Right lobe of liver (tissue), 6 donors: ENCODE data around the gene OR2F2. TPM values are rescaled to one million over a fixed set of nuclear protein-coding genes. Genes with fewer than 3 reads are reported as not detected.

Source experiments
- ATAC-seq, 4 donors: fragments of 200-7000 bp; cut with Tn5 transposase; one replicate each; pipeline ENCODE4 v1.9.1; 2020; ENCODE audit warnings: mild to moderate bottlenecking in 4 of 4, moderate library complexity in 4 of 4
- DNase-seq, 3 donors: peaks; one replicate each; pipeline ENCODE4 v3.0.0-alpha.2; 2020
- H3K27ac ChIP-seq, 3 donors: fragments of 200-600 bp; one replicate each; pipeline ENCODE4 v1.8.0; 2022
- H3K27me3 ChIP-seq, 2 donors: fragments of 200-600 bp; one replicate each; pipeline ENCODE4 v1.8.0; 2022
- H3K36me3 ChIP-seq, 4 donors: fragments of 200-600 bp; sonication (generic) in 1 of 4; one replicate each; pipeline versions ENCODE4 v1.5.1 to v1.8.0; 2017 to 2022; ENCODE audit warnings: control low read depth in 1 of 4
- H3K4me1 ChIP-seq, 4 donors: fragments of 200-600 bp; sonication (generic) in 1 of 4; one replicate each; pipeline versions ENCODE4 v1.5.1 to v1.8.0; 2017 to 2022; ENCODE audit warnings: control low read depth in 1 of 4
- H3K4me3 ChIP-seq, 3 donors: fragments of 200-600 bp; one replicate each; pipeline ENCODE4 v1.8.0; 2022
- H3K9me3 ChIP-seq, 4 donors: fragments of 200-600 bp; sonication (generic) in 1 of 4; one replicate each; pipeline versions ENCODE4 v1.5.1 to v1.8.0; 2017 to 2022; ENCODE audit warnings: control low read depth in 1 of 4
- POLR2A ChIP-seq: fragments of 450-650 bp; IDR thresholded peaks from one replicate; pipeline ENCODE4 v1.6.1; 2017; ENCODE audit warnings: antibody characterized with exemption, mild to moderate bottlenecking
- WGBS: methylation state at CpG from one replicate; pipeline ENCODE4 v1.1.6; 2018; ENCODE audit warnings: low coverage, low lambda C conversion rate; ENCODE audit not compliant: insufficient coverage; ENCODE audit errors: missing lambda C conversion rate; 5-methylcytosine and 5-hydroxymethylcytosine counted together
- intact Hi-C, 2 donors: fragments of 100-400 bp; cut with DNase I; formaldehyde crosslinking; loops; one replicate each; pipeline versions ENCODE4 v1.11.2 to v1.14.1; 2022
- total RNA-seq, 6 experiments: library from RNA; depleted of rRNA in 2 of 6; stranded (reverse); fragments of >200 nt in 2 of 6; fragmentation: NEBNext Ultra II Directional in 3 of 6; extraction: Animal tissue kit (Norgen Biotek cat#: 25700) in 3 of 6; gene quantifications; one replicate each; pipeline versions ENCODE4 v1.1.0 to v1.2.4, GENCODE V29; 2016 to 2023
- TF ChIP-seq, protein P1 (sequence below), 4 donors: fragments of 200-600 bp in 3 of 4; fragments of 450-650 bp in 1 of 4; IDR thresholded peaks; one replicate each; pipeline versions ENCODE4 v1.5.1 to v1.8.0; 2016 to 2022; ENCODE audit warnings: antibody characterized with exemption in 4 of 4, mild to moderate bottlenecking in 2 of 4
- donor health status: DM: no; HTN: yes; CAD: no.
- donor health status: DM: no; HTN: no; CAD: no.
- donor health status: DM: no; HTN: no; CAD: no.
- donor health status: DM: no; HTN: yes; CAD: no.
- donor health status: DM: no; HTN: yes; CAD: no.

OR2F2 gene
- total RNA-seq, 6 experiments from 2014 or later: not detected

DNA sequence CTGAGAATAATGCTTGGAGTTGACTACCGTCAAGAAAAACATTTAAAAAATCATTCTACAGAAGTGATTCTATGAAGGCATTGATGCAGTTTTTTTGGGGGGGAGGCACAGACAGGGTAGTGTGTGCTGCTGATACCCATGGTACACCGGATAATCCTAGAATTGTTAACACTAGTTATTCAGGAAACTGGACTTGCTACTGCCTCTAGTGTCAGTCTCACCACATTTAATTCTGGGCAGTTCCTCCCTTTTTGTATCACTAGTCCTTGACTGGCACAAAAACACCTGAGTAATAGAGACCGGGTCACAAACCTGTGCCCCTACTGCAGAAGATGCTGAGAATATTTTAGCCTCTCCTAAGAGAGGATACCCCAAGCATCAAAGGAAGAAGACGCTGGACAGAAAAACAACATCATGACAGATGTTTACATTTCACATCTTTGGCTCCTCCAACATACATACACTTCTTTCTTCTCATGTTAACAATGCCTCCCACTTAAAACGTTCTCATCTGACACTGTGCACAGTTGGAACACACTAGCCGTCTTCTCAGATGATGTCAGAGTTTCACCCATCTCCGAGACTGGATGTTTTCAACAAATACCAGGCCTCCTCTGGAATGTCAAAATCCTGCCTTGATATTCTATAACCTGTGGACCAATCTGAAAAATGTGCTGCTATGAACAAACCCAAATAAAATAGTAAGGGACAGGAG is 19.9 kb upstream of the OR2F2 start:
- intact Hi-C loops: no loop called here
- Histone ChIP-seq H3K9me3 (no peaks in the 10 kb centered on the region), H3K4me1 (peaks cover 0 to 6% (median 0%) of the 10 kb centered on the region in 4 donors), H3K4me3 (no peak overlapping the region), H3K27me3 (no peaks in the 10 kb centered on the region), H3K27ac (no peak overlapping the region), H3K36me3 (no peaks in the 10 kb centered on the region)
- ATAC-seq: no peak
- DNase-seq: no peak
- 64% methylated on average over 7 of the region's 7 CpGs for WGBS
- TF ChIP-seq, protein P1, sequence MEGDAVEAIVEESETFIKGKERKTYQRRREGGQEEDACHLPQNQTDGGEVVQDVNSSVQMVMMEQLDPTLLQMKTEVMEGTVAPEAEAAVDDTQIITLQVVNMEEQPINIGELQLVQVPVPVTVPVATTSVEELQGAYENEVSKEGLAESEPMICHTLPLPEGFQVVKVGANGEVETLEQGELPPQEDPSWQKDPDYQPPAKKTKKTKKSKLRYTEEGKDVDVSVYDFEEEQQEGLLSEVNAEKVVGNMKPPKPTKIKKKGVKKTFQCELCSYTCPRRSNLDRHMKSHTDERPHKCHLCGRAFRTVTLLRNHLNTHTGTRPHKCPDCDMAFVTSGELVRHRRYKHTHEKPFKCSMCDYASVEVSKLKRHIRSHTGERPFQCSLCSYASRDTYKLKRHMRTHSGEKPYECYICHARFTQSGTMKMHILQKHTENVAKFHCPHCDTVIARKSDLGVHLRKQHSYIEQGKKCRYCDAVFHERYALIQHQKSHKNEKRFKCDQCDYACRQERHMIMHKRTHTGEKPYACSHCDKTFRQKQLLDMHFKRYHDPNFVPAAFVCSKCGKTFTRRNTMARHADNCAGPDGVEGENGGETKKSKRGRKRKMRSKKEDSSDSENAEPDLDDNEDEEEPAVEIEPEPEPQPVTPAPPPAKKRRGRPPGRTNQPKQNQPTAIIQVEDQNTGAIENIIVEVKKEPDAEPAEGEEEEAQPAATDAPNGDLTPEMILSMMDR (IDR thresholded peaks at IDR 0.05): no peak
- TF ChIP-seq POLR2A: no peak

DNA sequence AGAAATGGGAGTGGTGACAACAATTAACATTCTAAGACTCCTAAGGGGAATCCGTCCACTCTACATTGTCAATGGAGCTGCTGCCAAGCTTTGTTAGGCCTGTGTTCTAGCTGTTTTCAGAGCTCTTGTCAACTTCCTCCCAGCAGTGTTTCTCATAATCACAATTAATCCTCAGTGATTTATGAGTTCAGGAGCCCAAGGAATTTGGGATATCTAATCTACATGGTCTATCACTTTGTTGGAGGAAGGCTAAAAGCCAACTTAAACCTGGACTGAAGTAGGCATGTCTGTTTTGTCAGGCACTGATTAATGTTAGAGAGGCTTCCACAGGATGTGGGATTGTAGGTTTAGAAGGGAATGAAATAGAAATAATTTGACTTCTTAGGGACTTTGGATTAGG is 10.2 kb upstream of the OR2F2 start:
- H3K36me3 ChIP-seq: no peaks in the 10 kb centered on the region
- H3K4me1 ChIP-seq: no peaks in the 10 kb centered on the region
- TF ChIP-seq, protein P1 (IDR thresholded peaks at IDR 0.05): no peak
- no peak for TF ChIP-seq POLR2A
- H3K27ac ChIP-seq: no peak overlapping the region
- no peaks in the 10 kb centered on the region for H3K9me3 ChIP-seq
- WGBS: 64% methylated on average over 1 of the region's 1 CpG
- no peak for DNase-seq
- no peaks in the 10 kb centered on the region for H3K27me3 ChIP-seq
- no peak overlapping the region for H3K4me3 ChIP-seq
- no peak for ATAC-seq
- intact Hi-C loops: no loop called here

DNA sequence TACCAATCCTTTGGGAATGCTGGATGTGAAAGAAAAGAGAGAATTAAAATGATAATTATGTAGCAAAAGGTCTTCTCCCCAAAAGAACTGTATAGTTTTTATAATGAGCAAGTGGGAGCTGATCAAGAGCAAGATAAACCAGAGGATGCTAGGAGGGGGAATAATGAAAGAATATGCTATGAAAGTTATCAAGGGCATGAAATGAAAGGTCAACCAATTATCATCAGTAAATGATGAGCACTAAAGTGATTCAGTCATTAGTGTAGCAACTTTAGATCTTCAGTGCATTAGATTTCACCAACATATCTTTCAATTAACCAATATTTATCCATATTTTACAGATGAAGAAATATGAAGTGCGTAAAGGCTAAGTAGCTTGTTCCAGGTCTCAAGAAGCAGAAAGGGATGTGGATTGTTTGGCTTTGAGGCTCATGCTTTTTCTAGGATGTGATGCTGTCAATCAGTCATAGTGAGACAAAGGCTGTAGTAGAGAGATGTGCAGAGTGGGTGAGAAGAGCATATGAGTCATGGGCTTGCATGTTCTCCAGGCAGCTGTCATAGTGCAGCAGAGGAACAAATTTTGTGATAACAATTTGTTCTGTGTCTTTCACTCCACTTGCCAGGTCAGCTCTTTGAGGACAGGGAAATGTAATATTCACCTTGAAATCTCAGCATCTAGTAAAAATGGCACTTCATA is 5.7 kb upstream of the OR2F2 start:
- TF ChIP-seq POLR2A: no peak
- TF ChIP-seq, protein P1 (IDR thresholded peaks at IDR 0.05): no peak
- no peak overlapping the region for H3K27ac ChIP-seq
- intact Hi-C loops: no loop called here
- ATAC-seq: no peak
- H3K4me1 ChIP-seq: no peaks in the 10 kb centered on the region
- H3K4me3 ChIP-seq: no peak overlapping the region
- H3K27me3 ChIP-seq: no peaks in the 10 kb centered on the region
- no peak for DNase-seq
- no peaks in the 10 kb centered on the region for H3K36me3 ChIP-seq
- WGBS: 82% methylated on average over 1 of the region's 1 CpG
- no peaks in the 10 kb centered on the region for H3K9me3 ChIP-seq

DNA sequence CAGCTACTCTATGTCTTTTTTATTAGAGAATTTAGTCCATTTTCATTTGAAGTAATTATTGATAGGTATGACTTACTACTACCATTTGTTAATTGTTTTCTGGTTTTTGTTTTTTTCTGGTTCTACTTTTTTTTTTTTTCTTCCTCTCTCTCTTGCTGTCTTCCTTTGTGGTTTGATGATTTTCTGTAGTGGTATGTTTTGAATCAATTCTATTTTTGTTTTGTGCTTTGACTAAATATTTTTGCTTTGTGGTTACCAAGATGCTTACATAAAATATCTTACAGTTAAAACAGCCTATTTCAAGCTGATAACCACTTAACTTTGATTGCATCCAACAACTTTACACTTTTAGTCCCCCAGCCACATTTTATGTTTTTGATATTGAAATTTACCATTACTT is 3.3 kb upstream of the OR2F2 start:
- intact Hi-C loops: no loop called here
- TF ChIP-seq, protein P1 (IDR thresholded peaks at IDR 0.05): no peak
- no peak for TF ChIP-seq POLR2A
- DNase-seq: no peak

More for the DNA sequence above, 3.3 kb upstream of the OR2F2 start:
- no peaks in the 10 kb centered on the region for H3K9me3 ChIP-seq
- H3K36me3 ChIP-seq: no peaks in the 10 kb centered on the region
- H3K4me1 ChIP-seq: no peaks in the 10 kb centered on the region
- no peak overlapping the region for H3K4me3 ChIP-seq
- no peak for ATAC-seq
- no peaks in the 10 kb centered on the region for H3K27me3 ChIP-seq
- H3K27ac ChIP-seq: no peak overlapping the region
